ENCODE results near the gene UBE4A. TPM values are rescaled to one million over a fixed set of nuclear protein-coding genes. Genes with fewer than 3 reads are reported as not detected.

Gene UBE4A
- total RNA-seq, 1 experiment from 2014 or later: 30.8 TPM

GRCh38 chr11:118406599-118407166 is 47.3 kb downstream of the UBE4A start:
- no peak overlapping the region for H3K27ac Mint-ChIP-seq (ENCODE audit: unreplicated experiment)
- H3K4me3 Mint-ChIP-seq (ENCODE audit: low read depth, unreplicated experiment): no peak overlapping the region
- H3K4me1 Mint-ChIP-seq (ENCODE audit: low read depth, unreplicated experiment): no peaks in the 10 kb centered on the region
- intact Hi-C loops (cut with micrococcal nuclease; ENCODE audit: unreplicated experiment): no loop called here
- DNase-seq: no peak
- CTCF ChIA-PET: interaction anchor here (0.5 kb wide), 1 partner anchor 560 kb away, joined by 4 read pairs; no protein-coding TSS in a partner anchor
- TF ChIP-seq, protein P1, sequence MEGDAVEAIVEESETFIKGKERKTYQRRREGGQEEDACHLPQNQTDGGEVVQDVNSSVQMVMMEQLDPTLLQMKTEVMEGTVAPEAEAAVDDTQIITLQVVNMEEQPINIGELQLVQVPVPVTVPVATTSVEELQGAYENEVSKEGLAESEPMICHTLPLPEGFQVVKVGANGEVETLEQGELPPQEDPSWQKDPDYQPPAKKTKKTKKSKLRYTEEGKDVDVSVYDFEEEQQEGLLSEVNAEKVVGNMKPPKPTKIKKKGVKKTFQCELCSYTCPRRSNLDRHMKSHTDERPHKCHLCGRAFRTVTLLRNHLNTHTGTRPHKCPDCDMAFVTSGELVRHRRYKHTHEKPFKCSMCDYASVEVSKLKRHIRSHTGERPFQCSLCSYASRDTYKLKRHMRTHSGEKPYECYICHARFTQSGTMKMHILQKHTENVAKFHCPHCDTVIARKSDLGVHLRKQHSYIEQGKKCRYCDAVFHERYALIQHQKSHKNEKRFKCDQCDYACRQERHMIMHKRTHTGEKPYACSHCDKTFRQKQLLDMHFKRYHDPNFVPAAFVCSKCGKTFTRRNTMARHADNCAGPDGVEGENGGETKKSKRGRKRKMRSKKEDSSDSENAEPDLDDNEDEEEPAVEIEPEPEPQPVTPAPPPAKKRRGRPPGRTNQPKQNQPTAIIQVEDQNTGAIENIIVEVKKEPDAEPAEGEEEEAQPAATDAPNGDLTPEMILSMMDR (IDR thresholded peaks at IDR 0.05; ENCODE audit: unreplicated experiment): no peak
- H3K9me3 Mint-ChIP-seq (ENCODE audit: low read depth, unreplicated experiment): no peaks in the 10 kb centered on the region
- H3K27me3 Mint-ChIP-seq (ENCODE audit: unreplicated experiment): no peaks in the 10 kb centered on the region
- H3K36me3 Mint-ChIP-seq (ENCODE audit: insufficient read depth, unreplicated experiment): peaks cover 31% of the 10 kb centered on the region
- BruUV-seq (replicated peaks): no TSS peak

GRCh38 chr11:118410055-118410745 is 50.8 kb downstream of the UBE4A start:
- no peaks in the 10 kb centered on the region for H3K9me3 Mint-ChIP-seq (ENCODE audit: low read depth, unreplicated experiment)
- H3K36me3 Mint-ChIP-seq (ENCODE audit: insufficient read depth, unreplicated experiment): peaks cover 16% of the 10 kb centered on the region
- H3K27ac Mint-ChIP-seq (ENCODE audit: unreplicated experiment): no peak overlapping the region
- CTCF ChIA-PET: interaction anchor here (0.6 kb wide), 1 partner anchor 26 kb away, joined by 3 read pairs; the partner anchor contains the start of gene KMT2A
- H3K4me3 Mint-ChIP-seq (ENCODE audit: low read depth, unreplicated experiment): no peak overlapping the region
- no TSS peak for BruUV-seq (replicated peaks)
- H3K27me3 Mint-ChIP-seq (ENCODE audit: unreplicated experiment): no peaks in the 10 kb centered on the region
- no peaks in the 10 kb centered on the region for H3K4me1 Mint-ChIP-seq (ENCODE audit: low read depth, unreplicated experiment)
- DNase-seq: no peak
- intact Hi-C loops (cut with micrococcal nuclease; ENCODE audit: unreplicated experiment): no loop called here
- TF ChIP-seq, protein P1 (IDR thresholded peaks at IDR 0.05; ENCODE audit: unreplicated experiment): no peak

GRCh38 chr11:118411530-118411929 is 52.1 kb downstream of the UBE4A start:
- DNase-seq: no peak
- CTCF ChIA-PET: interaction anchor here (0.7 kb wide), 1 partner anchor 18 kb away, joined by 5 read pairs; no protein-coding TSS in a partner anchor
- H3K27ac Mint-ChIP-seq (ENCODE audit: unreplicated experiment): no peak overlapping the region
- no peaks in the 10 kb centered on the region for H3K27me3 Mint-ChIP-seq (ENCODE audit: unreplicated experiment)
- no peaks in the 10 kb centered on the region for H3K9me3 Mint-ChIP-seq (ENCODE audit: low read depth, unreplicated experiment)
- no peak overlapping the region for H3K4me3 Mint-ChIP-seq (ENCODE audit: low read depth, unreplicated experiment)
- no TSS peak for BruUV-seq (replicated peaks)
- peaks cover 16% of the 10 kb centered on the region for H3K36me3 Mint-ChIP-seq (ENCODE audit: insufficient read depth, unreplicated experiment)
- intact Hi-C loops (cut with micrococcal nuclease; ENCODE audit: unreplicated experiment): no loop called here
- H3K4me1 Mint-ChIP-seq (ENCODE audit: low read depth, unreplicated experiment): no peaks in the 10 kb centered on the region
- TF ChIP-seq, protein P1 (IDR thresholded peaks at IDR 0.05; ENCODE audit: unreplicated experiment): no peak

- H3K36me3 Mint-ChIP-seq (ENCODE audit: insufficient read depth, unreplicated experiment): peaks cover 14% of the 10 kb centered on the region
- TF ChIP-seq, protein P1 (IDR thresholded peaks at IDR 0.05; ENCODE audit: unreplicated experiment): no peak
- CTCF ChIA-PET: interaction anchor here (0.6 kb wide), 1 partner anchor 27 kb away, joined by 3 read pairs; no protein-coding TSS in a partner anchor
- no peak overlapping the region for H3K4me3 Mint-ChIP-seq (ENCODE audit: low read depth, unreplicated experiment)
- H3K27me3 Mint-ChIP-seq (ENCODE audit: unreplicated experiment): no peaks in the 10 kb centered on the region
- BruUV-seq (replicated peaks): no TSS peak
- DNase-seq: no peak
- no peaks in the 10 kb centered on the region for H3K9me3 Mint-ChIP-seq (ENCODE audit: low read depth, unreplicated experiment)
- intact Hi-C loops (cut with micrococcal nuclease; ENCODE audit: unreplicated experiment): no loop called here
- H3K4me1 Mint-ChIP-seq (ENCODE audit: low read depth, unreplicated experiment): peaks cover 6% of the 10 kb centered on the region
- H3K27ac Mint-ChIP-seq (ENCODE audit: unreplicated experiment): no peak overlapping the region
Measured at GRCh38 chr11:118412921-118413320, 53.5 kb downstream of the UBE4A start.

All from Calu3 (cell line).